ENCODE results near the gene S100A1.
"Not testable (repeated sequence)": the region's sequence is repeated elsewhere in the genome, so short reads cannot be mapped to it uniquely, and the experiment has no call there.

The S100A1 gene

DNA sequence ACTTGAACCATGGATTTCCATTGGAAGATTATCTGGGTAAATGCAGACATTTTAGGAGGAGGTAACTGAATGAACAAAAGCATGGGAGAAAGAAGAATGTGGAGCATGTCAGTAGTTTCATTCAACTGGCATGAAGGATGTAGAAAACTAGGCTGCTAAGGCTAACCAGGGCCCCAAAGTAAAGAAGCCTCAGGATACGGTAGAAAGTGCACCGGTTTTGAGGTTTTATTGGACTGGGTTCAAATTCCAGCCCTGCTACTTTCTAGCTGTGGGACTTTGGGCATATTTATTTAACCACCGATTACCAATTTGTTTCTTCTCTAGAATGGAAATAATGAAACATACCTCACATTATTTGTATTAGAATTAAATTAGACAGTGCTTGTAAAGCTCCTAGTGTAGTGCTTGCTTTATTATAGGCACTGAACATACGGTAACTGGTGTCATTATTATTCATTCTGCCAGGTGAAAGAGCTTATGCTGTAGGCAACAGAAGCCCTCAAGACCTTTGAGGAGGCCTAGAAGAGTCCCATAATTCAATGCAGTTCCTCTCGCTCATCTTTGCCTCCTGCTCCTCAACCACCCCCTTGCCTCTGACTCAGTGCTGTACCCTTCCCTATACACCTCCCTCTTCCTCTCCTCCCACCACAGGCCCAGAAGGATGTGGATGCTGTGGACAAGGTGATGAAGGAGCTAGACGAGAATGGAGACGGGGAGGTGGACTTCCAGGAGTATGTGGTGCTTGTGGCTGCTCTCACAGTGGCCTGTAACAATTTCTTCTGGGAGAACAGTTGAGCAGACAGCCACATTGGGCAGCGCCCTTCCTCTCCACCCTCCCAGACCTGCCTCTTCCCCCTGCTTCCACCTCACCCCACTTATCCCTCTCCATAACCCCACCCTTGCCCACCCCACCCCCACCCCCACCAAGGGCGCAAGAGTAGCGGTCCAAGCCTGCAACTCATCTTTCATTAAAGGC, 3.1 kb downstream of the S100A1 start:
- DNase-seq, result no peak

DNA sequence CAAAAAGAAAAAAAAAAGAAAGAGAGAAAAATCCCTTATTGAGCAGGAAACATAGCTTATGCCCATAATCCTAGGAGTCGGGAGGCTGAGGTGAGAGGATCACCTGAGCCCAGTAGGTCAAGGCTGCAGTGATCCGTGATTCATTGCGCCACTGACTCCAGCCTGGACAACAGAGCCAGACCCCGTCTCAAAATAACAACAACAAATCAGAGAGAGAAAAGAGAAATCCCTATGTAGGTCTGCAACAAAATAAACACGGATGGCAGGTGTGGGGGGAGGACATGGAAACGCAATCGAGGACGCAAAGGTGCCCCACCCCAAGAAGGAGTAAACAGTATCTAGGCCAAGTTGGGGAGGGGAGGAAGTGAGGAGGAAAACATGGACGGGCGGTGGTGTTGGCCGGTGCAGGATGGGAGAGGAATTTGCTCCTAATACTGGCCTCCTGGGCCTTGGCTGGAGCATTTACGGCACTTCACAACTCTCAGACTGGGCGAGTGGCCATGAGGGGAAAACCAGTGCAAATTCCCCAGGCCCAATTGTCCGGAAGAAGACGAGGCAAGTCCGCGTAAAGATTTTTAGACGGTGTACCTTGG, 5.0 kb downstream of the S100A1 start:
- DNase-seq, result no peak

DNA sequence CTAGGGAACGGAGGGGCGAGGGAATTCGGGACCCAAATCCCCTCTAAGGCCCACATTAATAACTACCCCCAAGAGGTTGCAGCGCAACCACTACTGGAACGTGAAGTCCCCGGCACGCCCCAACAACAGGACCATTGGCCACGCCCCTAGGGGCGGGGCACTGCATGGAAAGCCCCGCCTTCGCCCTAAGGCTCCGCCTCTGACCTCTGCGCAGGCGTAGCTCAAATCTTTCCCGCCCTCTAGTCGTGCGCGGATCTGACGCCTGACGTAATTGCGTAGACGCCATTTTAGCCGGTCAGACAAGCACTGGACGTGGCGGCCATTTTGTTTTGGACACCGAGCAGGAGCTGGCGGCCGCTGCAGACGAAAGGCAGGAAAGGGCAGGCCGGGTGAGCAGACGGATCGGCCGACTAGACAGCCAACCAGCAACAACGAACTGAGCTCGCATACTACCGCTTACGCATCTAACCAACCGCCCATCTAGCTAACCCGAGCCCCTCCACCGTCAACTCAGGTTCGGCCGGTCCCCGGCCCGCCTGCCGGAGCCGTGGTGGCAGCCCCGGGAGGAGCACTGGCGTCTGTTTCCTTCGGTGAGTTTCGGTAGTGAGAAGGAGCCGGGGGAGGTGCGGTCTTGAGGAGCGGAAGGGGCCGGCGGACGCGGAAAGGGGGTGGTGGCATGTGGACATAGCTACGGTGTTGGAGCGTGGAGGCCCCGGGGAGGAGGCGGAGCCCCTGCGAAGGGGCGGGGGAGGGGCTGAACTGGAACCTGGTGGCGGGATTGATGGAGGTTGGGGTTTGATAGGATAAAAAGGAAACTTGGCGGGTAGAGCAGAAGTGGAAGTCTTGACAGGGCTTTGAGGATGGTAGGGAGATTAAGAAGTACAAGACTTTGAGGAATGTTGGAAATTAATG, 5.8 kb downstream of the S100A1 start, which contains the start of gene CHTOP:
Gene CHTOP (plus strand): TSS at position 313 of the 912 bp plus-strand sequence. CDS start 2,523 bp downstream, outside the sequence.
- DNase-seq, result peak; percentile 99 to 100 (median 100)

DNA sequence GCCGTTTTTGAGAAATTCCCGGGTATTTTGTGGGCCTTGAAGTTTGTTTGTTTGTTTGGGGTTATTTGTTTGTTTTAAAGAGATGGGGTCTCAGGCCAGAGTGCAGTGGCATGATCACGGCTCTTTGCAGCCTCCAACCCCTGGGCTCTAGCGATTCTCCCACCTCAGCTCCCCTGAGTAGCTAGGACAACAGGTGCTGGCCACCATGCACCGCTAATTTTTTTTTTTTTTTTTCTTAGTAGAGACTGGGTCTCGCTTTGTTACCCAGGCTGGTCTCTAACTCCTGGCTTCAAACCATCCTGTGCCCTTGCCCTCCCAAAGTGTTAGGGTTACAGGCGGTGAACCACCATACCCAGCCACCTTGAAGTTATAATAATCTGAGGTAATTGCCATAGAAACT, 7.6 kb downstream of the S100A1 start:
- no peak for DNase-seq

DNA sequence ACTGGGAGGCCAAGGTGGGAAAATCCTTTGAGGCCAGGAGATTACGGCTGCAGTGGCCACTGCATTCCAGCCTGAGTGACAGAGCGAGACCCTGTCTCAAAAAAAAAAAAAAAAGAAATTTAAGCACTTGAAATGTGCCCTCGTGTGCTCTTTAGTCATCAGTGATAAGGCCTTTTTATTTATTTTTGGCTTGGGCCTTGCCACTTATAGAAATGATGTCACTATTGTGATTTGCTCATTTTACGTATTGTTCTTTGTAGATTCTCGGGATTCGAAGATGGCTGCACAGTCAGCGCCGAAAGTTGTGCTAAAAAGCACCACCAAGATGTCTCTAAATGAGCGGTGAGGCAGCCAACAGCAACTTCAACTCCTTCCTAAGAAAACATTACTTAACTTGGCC, 8.1 kb downstream of the S100A1 start:
- DNase-seq, result no peak

DNA sequence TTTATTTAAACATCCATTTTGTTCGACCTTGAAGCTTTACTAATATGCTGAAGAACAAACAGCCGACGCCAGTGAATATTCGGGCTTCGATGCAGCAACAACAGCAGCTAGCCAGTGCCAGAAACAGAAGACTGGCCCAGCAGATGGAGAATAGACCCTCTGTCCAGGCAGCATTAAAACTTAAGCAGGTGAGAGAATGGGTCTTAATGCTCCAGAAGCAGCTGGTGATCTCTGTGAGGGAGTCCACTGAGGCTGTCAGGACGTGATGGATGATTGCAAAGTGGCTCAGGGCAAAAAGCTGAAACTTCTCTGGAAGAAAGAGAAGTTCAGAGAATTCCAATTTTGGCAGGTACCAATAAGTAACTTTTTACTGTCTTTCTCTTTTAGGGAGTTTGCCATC, 10.0 kb downstream of the S100A1 start:
- DNase-seq, result no peak

DNA sequence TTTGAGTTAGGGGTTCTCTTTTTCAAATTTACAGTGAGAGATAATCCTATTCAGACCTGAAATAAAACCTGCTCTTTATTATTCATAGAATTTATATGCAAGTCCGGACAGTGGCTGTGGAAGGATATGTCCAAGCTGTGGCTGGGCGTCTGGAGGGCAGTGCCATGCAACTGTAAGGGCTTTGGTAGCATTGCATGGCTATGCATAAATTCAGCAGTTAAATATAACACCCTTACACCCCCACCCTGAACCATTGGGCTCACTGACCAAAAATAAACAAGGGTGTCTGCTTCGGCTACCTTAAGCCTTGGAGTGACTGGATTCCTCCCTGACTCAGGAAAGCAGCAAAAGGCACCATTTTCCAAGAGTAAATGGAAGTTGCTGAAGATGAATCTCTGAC, 11.0 kb downstream of the S100A1 start:
- no peak for DNase-seq

DNA sequence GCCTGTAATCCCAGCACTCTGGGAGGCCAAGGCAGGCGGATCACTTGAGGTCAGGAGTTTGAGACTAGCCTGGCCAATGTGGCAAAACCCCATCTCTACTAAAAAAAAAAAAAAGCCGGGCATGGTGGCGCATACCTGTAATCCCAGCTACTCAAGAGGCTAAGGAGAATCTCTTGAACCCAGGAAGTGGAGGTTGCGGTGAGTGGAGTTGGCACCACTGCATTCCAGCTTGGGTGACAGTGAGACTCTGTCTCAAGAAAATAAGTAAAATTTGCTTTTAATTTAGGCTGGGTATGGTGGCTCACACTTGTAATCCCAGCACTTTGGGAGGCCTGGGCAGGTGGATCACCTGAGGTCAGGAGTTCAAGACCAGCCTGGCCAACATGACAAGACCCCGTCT, 12.0 kb downstream of the S100A1 start:
- not testable (repeated sequence) for DNase-seq

DNA sequence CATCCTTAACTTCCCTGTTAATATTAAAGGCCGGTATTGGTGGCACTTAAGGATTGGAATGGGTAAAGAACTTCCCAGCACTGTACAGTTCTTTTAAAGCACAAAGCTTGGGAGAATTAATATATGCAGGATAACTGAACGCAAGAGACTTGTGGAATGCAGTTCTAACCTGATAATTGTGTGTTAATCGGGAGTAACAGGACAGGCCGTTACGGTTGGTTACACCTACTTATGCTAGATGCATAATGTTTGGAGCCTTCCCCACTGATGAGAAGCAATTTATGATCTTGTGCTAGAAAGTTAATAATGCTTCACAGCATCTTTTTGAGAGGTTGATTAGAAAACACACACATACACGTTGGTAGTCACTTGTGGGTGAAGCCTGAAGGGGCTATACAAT, 12.6 kb downstream of the S100A1 start:
- DNase-seq, result no peak

DNA sequence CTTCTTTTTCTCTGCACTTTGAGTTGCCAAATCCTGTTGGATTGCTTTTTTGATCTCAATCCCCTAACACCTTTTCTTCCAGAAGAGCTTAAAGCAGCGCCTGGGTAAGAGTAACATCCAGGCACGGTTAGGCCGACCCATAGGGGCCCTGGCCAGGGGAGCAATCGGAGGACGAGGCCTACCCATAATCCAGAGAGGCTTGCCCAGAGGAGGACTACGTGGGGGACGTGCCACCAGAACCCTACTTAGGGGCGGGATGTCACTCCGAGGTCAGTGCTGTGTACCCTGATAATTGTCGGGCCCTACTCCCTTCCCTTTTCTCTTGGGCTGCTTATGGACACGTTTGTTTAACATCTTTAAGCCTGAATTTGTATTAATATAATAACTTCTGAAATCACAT, 13.9 kb downstream of the S100A1 start:
- DNase-seq, result no peak

DNA sequence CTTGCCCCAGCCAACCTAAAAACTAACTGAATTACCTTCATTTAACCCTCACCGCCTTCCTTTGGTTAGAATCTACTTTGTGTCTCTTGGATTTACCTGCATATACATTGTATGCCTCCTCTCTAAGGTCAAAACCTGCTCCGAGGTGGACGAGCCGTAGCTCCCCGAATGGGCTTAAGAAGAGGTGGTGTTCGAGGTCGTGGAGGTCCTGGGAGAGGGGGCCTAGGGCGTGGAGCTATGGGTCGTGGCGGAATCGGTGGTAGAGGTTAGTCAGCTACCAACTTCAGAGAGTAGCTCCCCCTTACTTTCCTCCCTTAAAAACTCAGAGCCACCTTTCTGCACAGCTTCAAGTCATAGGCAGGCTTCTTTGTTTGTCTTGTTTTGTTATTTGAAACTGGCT, 14.9 kb downstream of the S100A1 start:
- DNase-seq, result no peak

DNA sequence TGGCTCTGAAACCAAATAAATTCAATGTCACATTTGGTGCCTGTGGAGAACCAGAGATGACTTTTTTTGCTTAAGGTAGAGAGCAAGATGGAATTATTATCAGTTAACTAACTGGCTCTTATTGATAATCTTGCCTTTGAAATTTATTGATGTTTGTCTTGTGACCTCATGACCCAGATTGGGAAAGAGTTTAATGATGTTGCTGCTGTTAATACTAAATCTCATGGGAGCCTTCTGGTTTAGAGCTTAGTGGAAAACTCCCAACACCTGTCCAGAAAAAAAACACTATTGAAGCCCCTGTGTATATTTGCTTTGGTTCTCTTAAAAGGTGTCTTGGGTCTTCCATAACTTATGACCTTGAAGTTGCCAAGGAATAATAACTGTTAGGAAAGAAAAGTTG, 15.6 kb downstream of the S100A1 start:
- DNase-seq, result no peak

DNA sequence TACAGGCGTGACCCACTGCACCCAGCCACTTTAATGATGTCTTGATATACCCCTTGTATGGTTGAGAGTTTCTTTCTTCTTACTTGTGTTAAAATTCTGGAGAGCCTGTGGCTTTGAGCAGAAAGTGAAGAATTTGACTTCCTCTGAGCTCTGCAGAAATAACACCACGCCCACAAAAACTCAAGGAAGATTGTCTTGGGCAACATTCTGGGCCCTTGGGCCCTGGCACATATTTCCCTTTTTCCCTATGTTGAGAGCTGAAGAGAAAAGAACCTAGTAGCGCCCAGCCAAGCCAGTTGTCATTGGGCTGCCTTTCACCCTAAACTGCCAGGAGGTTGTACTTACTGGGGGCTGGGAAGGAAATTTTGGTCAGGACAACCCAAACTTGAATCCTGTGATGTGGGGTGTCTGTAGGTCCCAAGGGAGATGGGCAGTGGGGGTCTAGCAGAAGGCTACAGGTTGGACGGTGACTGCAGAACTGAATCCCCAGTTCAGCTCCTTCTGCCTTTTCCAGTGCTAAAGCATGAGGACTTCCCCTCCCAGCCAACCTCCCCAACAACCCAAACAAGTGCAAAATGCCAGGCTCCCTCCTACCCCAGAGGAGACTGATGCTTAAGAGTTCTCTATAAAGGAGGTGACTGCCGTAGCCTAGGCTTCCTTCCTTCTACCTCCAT, 18.6 kb downstream of the S100A1 start:
- DNase-seq, result peak; percentile 80 to 88 (median 82)

DNA sequence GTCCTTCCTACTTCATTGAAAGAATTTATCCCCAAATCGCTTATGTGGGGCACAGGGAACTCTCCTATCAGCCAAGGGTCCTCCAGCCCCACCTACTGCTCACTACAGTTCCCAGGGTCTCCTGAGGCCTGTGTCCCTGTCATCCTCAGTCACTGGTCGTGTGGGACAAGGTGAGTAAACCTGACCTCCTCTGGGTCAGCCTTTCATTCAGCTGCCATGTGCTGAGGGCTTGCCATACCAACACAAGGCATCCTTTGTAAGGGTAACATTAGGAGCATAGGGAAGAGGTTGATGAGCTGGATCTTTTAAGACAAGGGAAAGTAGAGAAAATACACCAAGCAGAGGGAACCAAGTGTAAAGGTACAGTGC, 19.1 kb downstream of the S100A1 start:
- DNase-seq, result no peak

DNA sequence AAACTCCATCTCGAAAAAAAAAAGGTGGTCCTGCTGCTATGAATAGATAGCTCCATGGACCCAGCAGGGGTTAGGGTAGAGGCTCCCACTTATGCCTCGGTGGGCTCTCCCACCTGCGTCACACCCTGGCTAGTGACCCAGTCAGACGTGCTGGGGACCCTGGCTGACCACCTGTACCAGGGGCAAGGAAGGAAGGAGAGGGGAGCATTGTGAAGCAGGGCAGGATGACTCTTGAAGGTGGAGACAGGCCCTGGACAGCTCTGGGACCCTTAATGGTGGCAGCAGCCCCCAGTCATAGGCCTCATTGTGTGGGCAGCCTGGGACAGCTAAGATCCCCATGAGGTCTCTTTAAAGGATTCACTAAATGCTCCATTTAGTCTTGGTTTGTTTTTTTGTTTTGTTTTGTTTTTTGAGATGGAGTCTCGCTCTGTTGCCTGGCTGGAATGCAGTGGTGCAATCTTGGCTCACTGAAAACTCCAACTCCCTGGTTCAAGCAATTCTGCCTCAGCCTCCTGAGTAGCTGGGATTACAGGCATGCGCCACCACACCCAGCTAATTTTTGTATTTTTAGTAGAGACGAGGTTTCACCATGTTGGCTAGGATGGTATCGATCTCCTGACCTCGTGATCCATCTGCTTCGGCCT, 19.9 kb downstream of the S100A1 start:
- DNase-seq, result no peak

DNA sequence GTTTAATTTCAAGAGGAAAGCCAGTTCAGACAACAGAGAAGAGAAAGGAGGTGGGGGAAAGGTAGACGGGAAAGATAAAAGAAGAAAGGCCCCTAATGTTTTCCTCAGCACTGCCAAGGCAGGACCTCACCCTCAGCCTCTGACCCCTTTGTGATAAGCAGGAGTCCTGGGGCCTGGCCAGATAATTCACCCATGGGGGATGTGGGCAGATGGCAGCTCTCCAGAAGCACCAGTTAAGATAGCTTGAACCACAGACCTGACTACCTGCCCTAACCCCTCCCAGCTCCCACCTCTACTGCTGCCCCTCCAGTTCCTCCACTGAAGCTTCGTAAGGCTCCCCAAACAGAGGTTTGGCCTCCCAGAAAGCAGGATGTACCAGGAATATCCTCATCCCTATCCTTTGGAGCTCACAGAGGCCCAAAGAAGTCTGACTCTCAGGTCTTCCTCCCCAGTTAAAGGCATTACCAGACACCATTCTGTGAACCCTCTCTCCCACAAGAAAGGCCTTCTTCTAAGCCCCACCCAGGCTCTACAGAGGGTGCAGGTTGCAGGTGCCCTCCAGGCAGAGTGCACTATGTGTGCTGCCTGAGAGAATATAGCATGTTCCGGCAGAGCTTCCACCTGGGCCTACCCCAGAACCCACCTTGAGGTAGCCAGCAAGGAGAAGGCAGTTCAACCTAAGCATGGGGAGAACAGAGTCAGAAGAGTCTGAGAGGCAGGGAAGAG, 21.1 kb downstream of the S100A1 start:
- no peak for DNase-seq

DNA sequence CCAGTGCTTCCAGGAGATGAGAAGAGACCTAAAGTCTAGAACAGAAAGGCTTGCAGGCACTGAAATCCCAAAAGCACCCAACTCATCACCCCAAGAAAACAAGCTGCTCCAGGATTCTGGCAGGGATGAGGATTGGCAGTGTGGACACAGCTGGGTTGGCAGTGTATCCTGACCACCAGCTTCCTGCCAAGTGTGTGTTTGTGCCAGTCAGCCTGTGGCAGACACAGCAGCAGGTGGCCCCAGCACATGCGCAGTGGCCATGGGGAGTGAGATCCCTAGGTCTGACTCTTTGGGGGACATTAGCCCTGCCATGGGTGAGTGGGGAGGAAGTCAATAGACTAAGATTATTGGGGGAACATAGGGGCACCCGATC, 21.6 kb downstream of the S100A1 start:
- no peak for DNase-seq

DNA sequence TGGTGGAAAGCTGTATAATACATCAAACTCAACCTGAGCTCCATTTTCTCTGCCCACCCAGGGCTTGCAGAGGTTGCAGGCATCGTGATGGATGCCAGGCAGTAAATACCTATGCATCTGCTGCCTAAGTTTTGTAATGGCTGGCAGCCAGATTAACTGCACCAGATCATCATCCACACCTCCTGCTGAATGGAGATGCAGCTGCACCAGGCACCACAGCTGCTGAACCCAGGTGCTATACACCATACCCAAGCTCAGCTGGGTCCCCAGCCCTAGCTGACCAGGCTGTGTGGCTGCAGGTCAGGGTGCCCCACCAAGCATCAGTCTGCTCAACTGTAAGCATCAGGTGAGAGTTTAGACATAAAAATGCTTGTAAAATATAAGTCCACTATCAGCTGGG, 23.5 kb downstream of the S100A1 start:
- no peak for DNase-seq

DNA sequence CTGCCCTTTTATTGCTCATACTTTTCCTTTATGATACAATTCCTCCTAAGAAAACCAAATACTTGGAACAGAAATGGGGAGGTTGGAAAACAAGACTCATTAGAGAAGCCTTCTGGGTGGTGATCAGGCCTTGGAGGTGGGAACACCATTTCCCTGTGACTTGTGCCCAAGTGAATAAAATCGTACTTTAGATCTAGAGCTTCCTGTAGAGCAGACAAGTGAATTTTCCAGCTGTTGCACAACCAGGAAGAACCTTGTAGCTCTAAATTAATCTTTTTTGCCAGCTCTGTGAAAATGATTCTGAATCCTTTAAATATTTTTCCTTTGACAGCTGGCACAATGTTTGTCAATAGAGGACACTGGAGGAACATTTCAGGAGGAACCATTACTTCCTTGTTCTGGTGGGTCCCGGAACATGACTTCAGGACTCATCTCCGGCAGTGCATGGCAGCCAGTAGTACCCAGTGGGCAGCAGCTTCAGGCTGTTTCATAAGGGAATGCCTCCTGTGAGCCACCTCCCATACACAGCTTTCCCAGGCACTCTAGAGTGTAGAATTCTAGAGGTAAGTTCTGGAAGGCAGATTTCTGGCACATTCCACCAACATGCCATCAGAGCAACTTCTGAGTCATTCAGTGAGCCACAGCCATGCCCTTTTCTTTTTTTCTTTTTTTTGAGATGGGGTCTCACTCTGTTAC, 24.7 kb downstream of the S100A1 start:
- peak; percentile 67 to 79 (median 70) for DNase-seq

DNA sequence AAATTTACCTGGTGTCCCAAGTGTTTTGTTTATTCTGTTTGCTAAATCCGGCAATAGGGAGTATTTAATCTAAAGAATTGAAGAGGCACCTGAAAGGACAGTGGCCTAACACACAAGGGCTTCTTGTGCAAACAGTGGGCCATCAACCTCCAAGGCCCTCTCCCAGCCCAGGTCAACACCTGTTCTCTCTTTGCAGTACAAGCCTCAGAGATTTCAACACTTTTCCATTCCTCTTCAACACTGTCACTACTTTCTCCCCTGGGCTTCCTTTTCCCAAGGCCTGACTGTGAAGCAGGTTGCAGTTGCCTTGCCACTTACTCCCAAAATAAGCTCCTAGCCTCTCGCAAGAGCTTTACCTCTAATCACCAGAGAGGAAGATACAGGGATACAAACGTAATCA, 27.1 kb downstream of the S100A1 start:
- no peak for DNase-seq
